Natural killer cell (primary cell): Measurements from ENCODE around the gene KCNAB2. TPM values are rescaled to one million over a fixed set of nuclear protein-coding genes. Genes with fewer than 3 reads are reported as not detected.

ENCODE experiments used
- ATAC-seq, 3 donors: fragments of 150-1000 bp in 2 of 3; fragments of 200-7000 bp in 1 of 3; cut with Tn5 transposase; 1 replicate in 1 of 3; 2 replicates in 2 of 3; pipeline ENCODE4 v1.10.0; 2021; ENCODE audit warnings: mild to moderate bottlenecking in 2 of 3, moderate library complexity in 2 of 3
- DNase-seq, 2 donors: peaks; one replicate each; pipeline versions ENCODE4 v3.0.0 to v3.0.0-alpha.2; 2013 to 2021; ENCODE audit warnings: mixed read lengths in 1 of 2
- H3K27ac ChIP-seq: one replicate; pipeline ENCODE4 v1.5.1; 2013; ENCODE audit warnings: mild to moderate bottlenecking, low read length
- H3K27me3 ChIP-seq: one replicate; pipeline ENCODE4 v1.6.1; 2013; ENCODE audit warnings: low read length; ENCODE audit not compliant: control insufficient read depth, insufficient read depth
- H3K36me3 ChIP-seq: one replicate; pipeline ENCODE4 v1.6.1; 2013; ENCODE audit warnings: low read length; ENCODE audit not compliant: control insufficient read depth, insufficient read depth
- H3K4me1 ChIP-seq: one replicate; pipeline ENCODE4 v1.6.1; 2013; ENCODE audit warnings: low read length; ENCODE audit not compliant: control insufficient read depth, insufficient read depth
- H3K4me3 ChIP-seq: one replicate; pipeline ENCODE4 v1.5.1; 2013; ENCODE audit warnings: low read length
- H3K9me3 ChIP-seq: one replicate; pipeline ENCODE4 v1.6.1; 2013; ENCODE audit warnings: low read length; ENCODE audit not compliant: control insufficient read depth, insufficient read depth
- H3K27ac Mint-ChIP-seq, 2 donors: one replicate each; pipeline ENCODE4 v1.8.0; 2022; ENCODE audit warnings: mild to moderate bottlenecking in 2 of 2, mixed read lengths in 2 of 2, moderate library complexity in 1 of 2
- H3K27me3 Mint-ChIP-seq, 2 donors: one replicate each; pipeline ENCODE4 v1.8.0; 2022; ENCODE audit warnings: low read depth in 2 of 2, mixed read lengths in 2 of 2
- H3K36me3 Mint-ChIP-seq: one replicate; pipeline ENCODE4 v1.8.0; 2022; ENCODE audit warnings: mixed read lengths
- H3K4me1 Mint-ChIP-seq, 2 donors: one replicate each; pipeline ENCODE4 v1.8.0; 2022; ENCODE audit warnings: mixed read lengths in 2 of 2
- H3K4me3 Mint-ChIP-seq: one replicate; pipeline ENCODE4 v1.8.0; 2022; ENCODE audit warnings: mild to moderate bottlenecking, moderate library complexity, mixed read lengths
- H3K9me3 Mint-ChIP-seq, 2 donors: one replicate each; pipeline ENCODE4 v1.8.0; 2022; ENCODE audit warnings: mixed read lengths in 2 of 2
- WGBS: methylation state at CpG from one replicate; pipeline ENCODE4 v1.1.7; 2013; ENCODE audit warnings: missing lambda C conversion rate; ENCODE audit not compliant: insufficient coverage; 5-methylcytosine and 5-hydroxymethylcytosine counted together
- intact Hi-C: fragments of 100-400 bp; cut with micrococcal nuclease; formaldehyde crosslinking; loops from one replicate; pipeline ENCODE4 v1.14.2; 2022
- total RNA-seq, 4 donors: library from RNA; stranded (reverse); fragments of 120-200 nt in 1 of 4; gene quantifications; one replicate each; pipeline versions ENCODE4 v1.2.3 to v1.2.4, GENCODE V29; 2013 to 2022
- TF ChIP-seq, protein P1 (sequence below): fragments of 200-600 bp; IDR thresholded peaks from one replicate; pipeline ENCODE4 v1.8.0; 2022; ENCODE audit warnings: antibody characterized with exemption

The KCNAB2 gene
- total RNA-seq, 3 donors from 2014 or later (not counting 1 experiment from before 2014, with no cell fraction given): 387 to 749 (median 430) TPM

DNA sequence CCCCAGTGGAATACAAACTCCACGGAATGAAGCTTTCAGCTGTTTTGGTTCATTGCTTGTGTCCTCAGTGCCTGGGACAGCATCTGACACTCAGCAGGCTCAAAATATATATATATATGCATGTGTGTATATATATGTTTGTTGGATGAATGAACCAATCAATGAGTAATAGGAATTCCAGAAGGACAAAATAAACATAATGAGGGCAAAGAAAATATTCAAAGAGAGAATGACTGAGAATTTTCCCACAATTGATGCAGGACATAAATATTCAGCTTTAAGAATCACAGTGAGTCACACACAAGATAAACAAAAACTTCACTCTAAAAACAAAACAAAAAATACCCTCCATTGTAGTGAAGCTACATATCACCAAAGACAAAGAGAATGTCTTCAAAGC, 70.4 kb downstream of the KCNAB2 start:
- peaks cover 9% of the 10 kb centered on the region for H3K36me3 Mint-ChIP-seq
- Histone ChIP-seq H3K27me3 (no peaks in the 10 kb centered on the region), H3K36me3 (no peaks in the 10 kb centered on the region), H3K9me3 (no peaks in the 10 kb centered on the region), H3K27ac (no peak overlapping the region), H3K4me3 (no peak overlapping the region), H3K4me1 (no peaks in the 10 kb centered on the region)
- no peaks in the 10 kb centered on the region for H3K27me3 Mint-ChIP-seq
- peaks cover 5 to 6% of the 10 kb centered on the region in 2 donors for H3K9me3 Mint-ChIP-seq
- DNase-seq (no peak), ATAC-seq (no peak)
- TF ChIP-seq, protein P1, sequence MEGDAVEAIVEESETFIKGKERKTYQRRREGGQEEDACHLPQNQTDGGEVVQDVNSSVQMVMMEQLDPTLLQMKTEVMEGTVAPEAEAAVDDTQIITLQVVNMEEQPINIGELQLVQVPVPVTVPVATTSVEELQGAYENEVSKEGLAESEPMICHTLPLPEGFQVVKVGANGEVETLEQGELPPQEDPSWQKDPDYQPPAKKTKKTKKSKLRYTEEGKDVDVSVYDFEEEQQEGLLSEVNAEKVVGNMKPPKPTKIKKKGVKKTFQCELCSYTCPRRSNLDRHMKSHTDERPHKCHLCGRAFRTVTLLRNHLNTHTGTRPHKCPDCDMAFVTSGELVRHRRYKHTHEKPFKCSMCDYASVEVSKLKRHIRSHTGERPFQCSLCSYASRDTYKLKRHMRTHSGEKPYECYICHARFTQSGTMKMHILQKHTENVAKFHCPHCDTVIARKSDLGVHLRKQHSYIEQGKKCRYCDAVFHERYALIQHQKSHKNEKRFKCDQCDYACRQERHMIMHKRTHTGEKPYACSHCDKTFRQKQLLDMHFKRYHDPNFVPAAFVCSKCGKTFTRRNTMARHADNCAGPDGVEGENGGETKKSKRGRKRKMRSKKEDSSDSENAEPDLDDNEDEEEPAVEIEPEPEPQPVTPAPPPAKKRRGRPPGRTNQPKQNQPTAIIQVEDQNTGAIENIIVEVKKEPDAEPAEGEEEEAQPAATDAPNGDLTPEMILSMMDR: no peak
- no peak overlapping the region for H3K27ac Mint-ChIP-seq
- intact Hi-C loops: no loop called here
- WGBS: 85% methylated on average over 1 of the region's 1 CpG
- H3K4me1 Mint-ChIP-seq: no peaks in the 10 kb centered on the region
- H3K4me3 Mint-ChIP-seq: no peak overlapping the region

DNA sequence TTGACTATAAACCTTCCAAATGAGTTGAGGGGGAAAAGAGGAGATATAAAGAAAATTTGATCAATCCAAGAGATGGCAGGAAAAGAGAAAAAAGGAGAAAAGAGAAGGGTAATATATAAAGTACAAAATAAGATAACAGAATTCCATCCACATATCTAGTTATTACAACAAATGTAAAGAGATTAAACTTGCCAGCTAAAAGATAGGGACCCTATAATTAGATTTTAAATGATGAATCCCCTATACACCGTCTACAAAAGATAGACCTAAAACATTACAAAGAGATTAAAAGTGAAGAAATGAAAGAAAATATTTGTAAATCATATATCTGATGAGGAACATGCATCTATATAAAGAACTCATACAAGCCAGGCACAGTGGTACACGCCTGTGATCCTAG, 71.4 kb downstream of the KCNAB2 start:
- Histone ChIP-seq H3K27ac (no peak overlapping the region), H3K4me3 (no peak overlapping the region), H3K36me3 (no peaks in the 10 kb centered on the region), H3K4me1 (no peaks in the 10 kb centered on the region), H3K9me3 (no peaks in the 10 kb centered on the region), H3K27me3 (no peaks in the 10 kb centered on the region)
- H3K4me1 Mint-ChIP-seq: no peaks in the 10 kb centered on the region
- H3K36me3 Mint-ChIP-seq: peaks cover 9% of the 10 kb centered on the region
- H3K27ac Mint-ChIP-seq: no peak overlapping the region
- ATAC-seq: no peak
- intact Hi-C loops: no loop called here
- TF ChIP-seq, protein P1: no peak
- H3K9me3 Mint-ChIP-seq: peaks cover 5 to 6% of the 10 kb centered on the region in 2 donors
- WGBS: 100% methylated on average over 1 of the region's 2 CpGs
- DNase-seq: no peak
- H3K27me3 Mint-ChIP-seq: no peaks in the 10 kb centered on the region
- no peak overlapping the region for H3K4me3 Mint-ChIP-seq

DNA sequence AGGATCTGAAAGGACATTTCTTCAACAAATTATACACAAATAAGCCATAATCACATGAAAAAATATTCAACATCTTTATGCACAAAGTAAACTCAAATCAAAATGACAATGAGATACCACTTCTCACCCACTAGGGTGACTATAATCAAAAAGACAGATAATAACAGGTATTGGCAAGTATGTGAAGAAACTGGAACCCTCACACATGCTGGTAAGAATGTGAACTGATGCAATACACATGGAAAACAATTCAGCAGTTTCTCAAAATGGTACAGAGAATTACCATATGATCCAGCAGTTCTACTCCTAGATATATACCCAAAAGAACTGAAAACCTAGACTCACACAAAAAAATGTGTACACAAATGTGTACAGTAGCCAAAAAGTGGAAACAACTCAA, 71.9 kb downstream of the KCNAB2 start:
- Histone ChIP-seq H3K4me3 (no peak overlapping the region), H3K9me3 (no peaks in the 10 kb centered on the region), H3K27me3 (no peaks in the 10 kb centered on the region), H3K4me1 (no peaks in the 10 kb centered on the region), H3K36me3 (no peaks in the 10 kb centered on the region), H3K27ac (no peak overlapping the region)
- Mint-ChIP-seq H3K9me3 (peaks cover 5 to 6% of the 10 kb centered on the region in 2 donors), H3K27ac (no peak overlapping the region), H3K27me3 (no peaks in the 10 kb centered on the region), H3K4me3 (no peak overlapping the region), H3K4me1 (no peaks in the 10 kb centered on the region), H3K36me3 (peaks cover 9% of the 10 kb centered on the region)
- no peak for DNase-seq
- TF ChIP-seq, protein P1: no peak
- no peak for ATAC-seq
- intact Hi-C loops: no loop called here

DNA sequence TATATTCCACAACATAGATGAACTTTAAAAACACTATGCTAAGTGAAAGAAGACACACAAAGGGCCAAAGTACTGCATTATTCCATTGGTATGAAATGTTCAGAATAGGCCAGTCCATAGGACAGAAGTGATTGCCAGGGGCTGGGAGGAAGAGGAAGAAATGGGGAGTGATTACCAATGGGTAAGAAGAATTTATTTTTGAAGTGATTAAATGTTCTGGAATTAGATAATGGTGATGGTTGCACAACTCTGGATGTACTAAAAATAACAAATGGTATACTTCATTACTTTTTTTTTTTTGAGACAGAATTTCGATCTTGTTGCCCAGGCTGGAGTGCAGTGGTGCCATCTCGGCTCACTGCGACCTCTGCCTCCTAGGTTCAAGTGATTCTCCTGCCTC, 72.7 kb downstream of the KCNAB2 start:
- TF ChIP-seq, protein P1: no peak
- Mint-ChIP-seq H3K36me3 (peaks cover 9% of the 10 kb centered on the region), H3K27ac (no peak overlapping the region), H3K4me3 (no peak overlapping the region), H3K27me3 (no peaks in the 10 kb centered on the region), H3K9me3 (peaks cover 5 to 6% of the 10 kb centered on the region in 2 donors), H3K4me1 (peaks cover 0 to 5% of the 10 kb centered on the region in 2 donors)
- intact Hi-C loops: no loop called here
- 87% methylated on average over 3 of the region's 3 CpGs for WGBS
- Histone ChIP-seq H3K9me3 (no peaks in the 10 kb centered on the region), H3K27ac (no peak overlapping the region), H3K27me3 (no peaks in the 10 kb centered on the region), H3K36me3 (no peaks in the 10 kb centered on the region), H3K4me1 (no peaks in the 10 kb centered on the region), H3K4me3 (no peak overlapping the region)
- no peak for ATAC-seq
- DNase-seq: no peak
